GM12801 (cell line): ENCODE measurements around the gene NKD2.

ENCODE experiments used
- CTCF ChIP-seq: IDR thresholded peaks from one replicate; pipeline ENCODE4 v1.5.1; 2011; ENCODE audit warnings: control low read depth; ENCODE audit not compliant: insufficient read length; ENCODE audit errors: extremely low read depth

Gene NKD2

GRCh38 chr5:1016476-1016875 is 7.9 kb downstream of the NKD2 start:
- TF ChIP-seq CTCF, result no peak

- TF ChIP-seq CTCF, result no peak
Observed at GRCh38 chr5:1017056-1017455, 8.5 kb downstream of the NKD2 start.

GRCh38 chr5:1017691-1018455 is 9.3 kb downstream of the NKD2 start:
- no peak for TF ChIP-seq CTCF

DNA sequence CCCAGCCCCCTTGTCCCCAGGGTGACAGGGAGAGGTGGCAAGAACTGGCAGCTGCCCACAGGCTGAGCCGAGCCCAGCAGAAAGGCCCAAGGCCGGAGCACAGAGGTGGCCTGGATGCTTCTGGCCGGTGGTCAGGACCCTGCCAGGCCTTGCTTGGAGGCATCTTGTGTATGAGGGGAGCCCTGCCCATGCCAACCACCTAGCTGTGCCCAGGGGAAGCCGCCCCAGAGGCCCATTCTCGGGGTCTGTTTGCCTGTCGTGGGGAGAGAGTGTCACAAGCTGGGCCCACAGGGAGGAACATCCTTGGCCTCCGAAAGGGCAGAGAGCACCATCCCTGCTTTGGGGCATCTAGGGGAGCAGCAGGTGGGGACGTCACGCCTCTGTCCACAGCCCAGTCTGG is 10.0 kb downstream of the NKD2 start:
- no peak for TF ChIP-seq CTCF

- no peak for TF ChIP-seq CTCF
Observed at GRCh38 chr5:1019001-1019905, 10.7 kb downstream of the NKD2 start.

GRCh38 chr5:1020452-1020961 is 11.9 kb downstream of the NKD2 start:
- TF ChIP-seq CTCF, result no peak
